Measurements from ENCODE around the gene WWOX.
"Not testable (repeated sequence)": the region's sequence is repeated elsewhere in the genome, so short reads cannot be mapped to it uniquely, and the experiment has no call there.

The WWOX gene

GRCh38 chr16:79213214-79213613 is 1113.8 kb downstream of the WWOX start:
- DNase-seq (ENCODE audit: low read depth), result no peak

- DNase-seq (ENCODE audit: low read depth), result no peak
Measured at GRCh38 chr16:79215289-79215688, 1115.8 kb downstream of the WWOX start.

GRCh38 chr16:79217375-79218011 is 1118.0 kb downstream of the WWOX start:
- peak; percentile 1 for DNase-seq (ENCODE audit: low read depth)

- no peak for DNase-seq (ENCODE audit: low read depth)
Measured at GRCh38 chr16:79218351-79218750, 1118.9 kb downstream of the WWOX start.

- DNase-seq (ENCODE audit: low read depth), result not testable (repeated sequence)
Measured at GRCh38 chr16:79225994-79226393, 1126.5 kb downstream of the WWOX start.

GRCh38 chr16:79229361-79229760 is 1129.9 kb downstream of the WWOX start:
- no peak for DNase-seq (ENCODE audit: low read depth)

- not testable (repeated sequence) for DNase-seq (ENCODE audit: low read depth)
Measured at GRCh38 chr16:79245700-79246099, 1146.2 kb downstream of the WWOX start.

GRCh38 chr16:79247386-79247785 is 1147.9 kb downstream of the WWOX start:
- DNase-seq (ENCODE audit: low read depth), result no peak

GRCh38 chr16:79248351-79248750 is 1148.9 kb downstream of the WWOX start:
- DNase-seq (ENCODE audit: low read depth), result no peak

- no peak for DNase-seq (ENCODE audit: low read depth)
Measured at GRCh38 chr16:79250502-79251098, 1151.1 kb downstream of the WWOX start.

GRCh38 chr16:79253100-79253631 is 1153.7 kb downstream of the WWOX start:
- DNase-seq (ENCODE audit: low read depth), result no peak

GRCh38 chr16:79257953-79258490 is 1158.6 kb downstream of the WWOX start:
- DNase-seq (ENCODE audit: low read depth), result no peak

- not testable (repeated sequence) for DNase-seq (ENCODE audit: low read depth)
Measured at GRCh38 chr16:79260890-79261289, 1161.4 kb downstream of the WWOX start.

- no peak for DNase-seq (ENCODE audit: low read depth)
Measured at GRCh38 chr16:79261481-79261940, 1162.1 kb downstream of the WWOX start.

GRCh38 chr16:79261944-79262552 is 1162.6 kb downstream of the WWOX start:
- DNase-seq (ENCODE audit: low read depth), result no peak

Data from T-helper 22 cell (primary cell).